K562 (cell line): ENCODE measurements around the gene FASTK. TPM values are rescaled to one million over a fixed set of nuclear protein-coding genes. Genes with fewer than 3 reads are reported as not detected.
A peak's percentile ranks its signal among the peaks of the same experiment; 100 is the strongest.
"Not testable (repeated sequence)": the region's sequence is repeated elsewhere in the genome, so short reads cannot be mapped to it uniquely, and the experiment has no call there.

Source experiments
- ATF1 ChIP-seq, 2 experiments: fragments of 450-650 bp in 1 of 2; IDR thresholded peaks; 2 replicates each; pipeline ENCODE4 v1.6.1; 2016; ENCODE audit warnings: missing compliant biosample characterization in 1 of 2, missing genetic modification characterization in 1 of 2
- ATF4 ChIP-seq: fragments of 450-650 bp; formaldehyde crosslinking; IDR thresholded peaks from 2 replicates; pipeline ENCODE4 v1.4.0; 2022; ENCODE audit warnings: mild to moderate bottlenecking, moderate library complexity
- BRD9 ChIP-seq: fragments of 450-650 bp; IDR thresholded peaks from 2 replicates; pipeline ENCODE4 v1.6.1; 2018; ENCODE audit warnings: low read depth; ENCODE audit not compliant: partially characterized antibody
- CC2D1A ChIP-seq: fragments of 450-650 bp; IDR thresholded peaks from 2 replicates; pipeline ENCODE4 v1.6.1; 2017; ENCODE audit warnings: mild to moderate bottlenecking
- CEBPG ChIP-seq, 3 experiments: fragments of 200-800 bp in 1 of 3; sonication (Bioruptor generic) in 1 of 3; sonication (generic) in 1 of 3; formaldehyde crosslinking in 1 of 3; IDR thresholded peaks in 2 of 3; conservative IDR thresholded peaks in 1 of 3; 2 replicates each; pipeline versions ENCODE4 v1.6.1 to v1.8.0; 2016 to 2022; ENCODE audit warnings: missing compliant biosample characterization in 2 of 3, missing genetic modification characterization in 2 of 3, mild to moderate bottlenecking in 1 of 3, missing genetic modification reagents in 1 of 3
- GTF2E2 ChIP-seq: fragments of 200-800 bp; sonication (Bioruptor generic); IDR thresholded peaks from 2 replicates; pipeline ENCODE4 v1.6.1; 2016; ENCODE audit warnings: missing genetic modification characterization, missing compliant biosample characterization
- HDAC3 ChIP-seq: fragments of 450-650 bp; IDR thresholded peaks from 2 replicates; pipeline ENCODE4 v1.6.1; 2018; ENCODE audit warnings: borderline replicate concordance, mild to moderate bottlenecking, moderate library complexity; ENCODE audit not compliant: partially characterized antibody
- KLF16 ChIP-seq: IDR thresholded peaks from 2 replicates; pipeline ENCODE4 v1.6.1; 2016; ENCODE audit warnings: antibody characterized with exemption
- MXI1 ChIP-seq: IDR thresholded peaks from 2 replicates; pipeline ENCODE4 v1.6.1; 2011; ENCODE audit warnings: low read depth, mild to moderate bottlenecking, improper control_type of control experiment, low read length
- NFE2 ChIP-seq: IDR thresholded peaks from 2 replicates; pipeline ENCODE4 v1.6.1; 2014; ENCODE audit warnings: antibody characterized with exemption, low read depth
- POLR2A ChIP-seq: fragments of 450-650 bp; conservative IDR thresholded peaks from 2 replicates; pipeline ENCODE4 v1.6.1; 2016
- ZNF561 ChIP-seq: fragments of 450-650 bp; formaldehyde crosslinking; conservative IDR thresholded peaks from 2 replicates; pipeline ENCODE4 v1.4.0; 2020; ENCODE audit warnings: mild to moderate bottlenecking, moderate library complexity
- ZNF584 ChIP-seq: fragments of 200-800 bp; sonication (Bioruptor generic); IDR thresholded peaks from 2 replicates; pipeline ENCODE4 v1.6.1; 2016; ENCODE audit warnings: low read depth, mild to moderate bottlenecking, missing genetic modification characterization, missing compliant biosample characterization
- ZNF639 ChIP-seq, 2 experiments: fragments of 200-800 bp in 1 of 2; sonication (Bioruptor generic) in 1 of 2; sonication (generic) in 1 of 2; formaldehyde crosslinking in 1 of 2; IDR thresholded peaks in 1 of 2; conservative IDR thresholded peaks in 1 of 2; 2 replicates each; pipeline versions ENCODE4 v1.5.0 to v1.6.1; 2016 to 2020; ENCODE audit warnings: missing compliant biosample characterization in 1 of 2, missing genetic modification characterization in 1 of 2, missing genetic modification reagents in 1 of 2
- ZSCAN32 ChIP-seq: fragments of 450-650 bp; formaldehyde crosslinking; IDR thresholded peaks from 2 replicates; pipeline ENCODE4 v1.4.0; 2020; ENCODE audit warnings: mild to moderate bottlenecking, moderate library complexity
- polyA plus RNA-seq, 8 experiments: library from polyadenylated mRNA; depleted of rRNA in 4 of 8; stranded (reverse) in 5 of 8; unstranded in 3 of 8; fragments of >200 nt; fragmentation: Nextera tagmentation in 2 of 8; fragmentation: Illumina TruSeq in 1 of 8; extraction: Ambion mirVana in 2 of 8; extraction: Trizol in 1 of 8; gene quantifications; 2 replicates each; pipeline versions ENCODE4 v1.2.1 to v1.2.3, GENCODE V29; 2011 to 2014; ENCODE audit warnings: inconsistent platforms in 1 of 8, missing spikeins in 1 of 8
- total RNA-seq, 7 experiments: library from RNA; depleted of rRNA in 6 of 7; stranded (reverse); fragments of >200 nt in 6 of 7; fragmentation: Illumina TruSeq in 2 of 7; extraction: Trizol in 2 of 7; gene quantifications; 2 replicates each; pipeline versions ENCODE4 v1.2.1 to v1.2.3, GENCODE V29; 2011 to 2021; ENCODE audit warnings: low replicate concordance in 1 of 7
- TF ChIP-seq, protein P1 (sequence below): fragments of 250-450 bp; sonication (Bioruptor Pico); IDR thresholded peaks from 2 replicates; pipeline ENCODE4 v1.8.0; 2022; ENCODE audit warnings: moderate library complexity, mild to moderate bottlenecking, inconsistent platforms
- TF ChIP-seq, protein P2 (sequence below), 3 experiments: fragments of 200-800 bp in 1 of 3; fragments of 250-450 bp in 1 of 3; fragments of 450-650 bp in 1 of 3; sonication (Bioruptor Pico) in 1 of 3; sonication (Bioruptor generic) in 1 of 3; formaldehyde crosslinking in 1 of 3; IDR thresholded peaks; 2 replicates each; pipeline versions ENCODE4 v1.6.1 to v1.8.0; 2016 to 2022; ENCODE audit warnings: mild to moderate bottlenecking in 2 of 3, missing genetic modification characterization in 2 of 3, missing compliant biosample characterization in 1 of 3, moderate library complexity in 1 of 3

Gene FASTK
- total and polyA plus RNA-seq, 9 of the 15 experiments (the other 6 are each of a cell fraction or from before 2014, with no cell fraction given): 0.51 to 150 (median 48.2) TPM

- peak; percentile 64; the same call in 1 of the 2 replicates for TF ChIP-seq GTF2E2
- TF ChIP-seq, protein P1, sequence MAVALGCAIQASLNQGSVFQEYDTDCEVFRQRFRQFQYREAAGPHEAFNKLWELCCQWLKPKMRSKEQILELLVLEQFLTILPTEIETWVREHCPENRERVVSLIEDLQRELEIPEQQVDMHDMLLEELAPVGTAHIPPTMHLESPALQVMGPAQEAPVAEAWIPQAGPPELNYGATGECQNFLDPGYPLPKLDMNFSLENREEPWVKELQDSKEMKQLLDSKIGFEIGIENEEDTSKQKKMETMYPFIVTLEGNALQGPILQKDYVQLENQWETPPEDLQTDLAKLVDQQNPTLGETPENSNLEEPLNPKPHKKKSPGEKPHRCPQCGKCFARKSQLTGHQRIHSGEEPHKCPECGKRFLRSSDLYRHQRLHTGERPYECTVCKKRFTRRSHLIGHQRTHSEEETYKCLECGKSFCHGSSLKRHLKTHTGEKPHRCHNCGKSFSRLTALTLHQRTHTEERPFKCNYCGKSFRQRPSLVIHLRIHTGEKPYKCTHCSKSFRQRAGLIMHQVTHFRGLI (CRISPR knock-in tag): peak; percentile 94
- peak; percentile 13; the same call in 1 of the 2 replicates for TF ChIP-seq CC2D1A
- TF ChIP-seq KLF16: peak; percentile 54; the same call in 1 of the 2 replicates
- peak; percentile 69 for TF ChIP-seq MXI1
- peak; percentile 31 for TF ChIP-seq BRD9
- peak; percentile 86 for TF ChIP-seq ATF4 (CRISPR knock-in tag)
- peak; percentile 54; the same call in 1 of the 2 replicates for TF ChIP-seq ZNF561 (CRISPR knock-in tag)
- TF ChIP-seq POLR2A: peak; percentile 46; the same call in 1 of the 2 replicates
- TF ChIP-seq HDAC3: peak; percentile 73
- peak in 1 of 2 experiments; percentile 95; a peak in 2 of 4 replicates for TF ChIP-seq ZNF639 (CRISPR knock-in tag; conservative IDR thresholded peaks at IDR 0.05 in 1 of 2, IDR thresholded peaks at IDR 0.05 in 1 of 2)
- TF ChIP-seq CEBPG (CRISPR knock-in tag; IDR thresholded peaks at IDR 0.05): peak; percentile 13; the same call in 1 of the 2 replicates
- TF ChIP-seq CEBPG (tag; conservative IDR thresholded peaks at IDR 0.05 in 1 of 2, IDR thresholded peaks at IDR 0.05 in 1 of 2); ATF1 (CRISPR knock-in tag; IDR thresholded peaks at IDR 0.05): not testable (repeated sequence)
- TF ChIP-seq NFE2: peak; percentile 25; the same call in 1 of the 2 replicates
- peak; percentile 72 for TF ChIP-seq ATF1 (tag; IDR thresholded peaks at IDR 0.05)
- peak; percentile 14; the same call in 1 of the 2 replicates for TF ChIP-seq ZSCAN32 (CRISPR knock-in tag)
- peak; percentile 92; the same call in 1 of the 2 replicates for TF ChIP-seq ZNF584 (CRISPR knock-in tag)
- TF ChIP-seq, protein P2, sequence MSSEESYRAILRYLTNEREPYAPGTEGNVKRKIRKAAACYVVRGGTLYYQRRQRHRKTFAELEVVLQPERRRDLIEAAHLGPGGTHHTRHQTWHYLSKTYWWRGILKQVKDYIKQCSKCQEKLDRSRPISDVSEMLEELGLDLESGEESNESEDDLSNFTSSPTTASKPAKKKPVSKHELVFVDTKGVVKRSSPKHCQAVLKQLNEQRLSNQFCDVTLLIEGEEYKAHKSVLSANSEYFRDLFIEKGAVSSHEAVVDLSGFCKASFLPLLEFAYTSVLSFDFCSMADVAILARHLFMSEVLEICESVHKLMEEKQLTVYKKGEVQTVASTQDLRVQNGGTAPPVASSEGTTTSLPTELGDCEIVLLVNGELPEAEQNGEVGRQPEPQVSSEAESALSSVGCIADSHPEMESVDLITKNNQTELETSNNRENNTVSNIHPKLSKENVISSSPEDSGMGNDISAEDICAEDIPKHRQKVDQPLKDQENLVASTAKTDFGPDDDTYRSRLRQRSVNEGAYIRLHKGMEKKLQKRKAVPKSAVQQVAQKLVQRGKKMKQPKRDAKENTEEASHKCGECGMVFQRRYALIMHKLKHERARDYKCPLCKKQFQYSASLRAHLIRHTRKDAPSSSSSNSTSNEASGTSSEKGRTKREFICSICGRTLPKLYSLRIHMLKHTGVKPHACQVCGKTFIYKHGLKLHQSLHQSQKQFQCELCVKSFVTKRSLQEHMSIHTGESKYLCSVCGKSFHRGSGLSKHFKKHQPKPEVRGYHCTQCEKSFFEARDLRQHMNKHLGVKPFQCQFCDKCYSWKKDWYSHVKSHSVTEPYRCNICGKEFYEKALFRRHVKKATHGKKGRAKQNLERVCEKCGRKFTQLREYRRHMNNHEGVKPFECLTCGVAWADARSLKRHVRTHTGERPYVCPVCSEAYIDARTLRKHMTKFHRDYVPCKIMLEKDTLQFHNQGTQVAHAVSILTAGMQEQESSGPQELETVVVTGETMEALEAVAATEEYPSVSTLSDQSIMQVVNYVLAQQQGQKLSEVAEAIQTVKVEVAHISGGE (CRISPR knock-in tag; IDR thresholded peaks at IDR 0.05): peak in 1 of 3 experiments; percentile 81; a peak in 2 of 6 replicates
These were observed 53.6 kb downstream of the FASTK start (continued) for GRCh38 chr7:151026771-151027727.
